Measurements from ENCODE around the gene AMBRA1.

GRCh38 chr11:46386005-46386578, 207.7 kb downstream of the AMBRA1 start:
- TF ChIP-seq SP1 (IDR thresholded peaks at IDR 0.05) (no peak), BHLHE40 (IDR thresholded peaks at IDR 0.05; ENCODE audit: borderline replicate concordance) (no peak), L3MBTL2 (conservative IDR thresholded peaks at IDR 0.05) (no peak), FOXK2 (IDR thresholded peaks at IDR 0.05) (no peak), ELF4 (IDR thresholded peaks at IDR 0.05) (no peak), ZNF384 (IDR thresholded peaks at IDR 0.05) (no peak), CTBP1 (IDR thresholded peaks at IDR 0.05; ENCODE audit: borderline replicate concordance) (no peak), PKNOX1 (IDR thresholded peaks at IDR 0.05) (no peak)

Measured in HEK293T (cell line).